Upper lobe of right lung (tissue), 1 donor: ENCODE results near the gene ABL2. TPM values are rescaled to one million over a fixed set of nuclear protein-coding genes. Genes with fewer than 3 reads are reported as not detected.
A peak's percentile ranks its signal among the peaks of the same experiment; 100 is the strongest.

Experiments used
- ATAC-seq: fragments of 200-7000 bp; cut with Tn5 transposase; one replicate; pipeline ENCODE4 v1.9.1; 2020; ENCODE audit warnings: mild to moderate bottlenecking, moderate library complexity
- DNase-seq: peaks from one replicate; pipeline ENCODE4 v3.0.0-alpha.2; 2020
- H3K27ac ChIP-seq: fragments of 200-600 bp; one replicate; pipeline ENCODE4 v1.8.0; 2022
- H3K27me3 ChIP-seq: fragments of 200-600 bp; one replicate; pipeline ENCODE4 v1.8.0; 2022; ENCODE audit warnings: mild to moderate bottlenecking
- H3K36me3 ChIP-seq: fragments of 200-600 bp; one replicate; pipeline ENCODE4 v1.8.0; 2022
- H3K4me1 ChIP-seq: fragments of 200-600 bp; one replicate; pipeline ENCODE4 v1.8.0; 2022
- H3K4me3 ChIP-seq: fragments of 200-600 bp; one replicate; pipeline ENCODE4 v1.8.0; 2022; ENCODE audit warnings: mild to moderate bottlenecking
- H3K9me3 ChIP-seq: fragments of 200-600 bp; one replicate; pipeline ENCODE4 v1.8.0; 2022
- CTCF ChIP-seq: fragments of 200-600 bp; IDR thresholded peaks from one replicate; pipeline ENCODE4 v1.8.0; 2022; ENCODE audit warnings: antibody characterized with exemption
- intact Hi-C: fragments of 100-400 bp; cut with DNase I; formaldehyde crosslinking; loops from one replicate; pipeline ENCODE4 v1.11.0; 2022
- total RNA-seq: library from RNA; stranded (reverse); fragmentation: NEBNext Ultra II Directional; extraction: Animal tissue kit (Norgen Biotek cat#: 25700); gene quantifications from one replicate; pipeline ENCODE4 v1.2.1, GENCODE V29; 2021
- donor health status: DM: no; HTN: yes; CAD: no; lungs with severe emphysema.

The ABL2 gene
- total RNA-seq, 1 donor from 2014 or later: 32.7 TPM

- Histone ChIP-seq H3K4me1 (no peaks in the 10 kb centered on the region), H3K27ac (no peak overlapping the region), H3K27me3 (no peaks in the 10 kb centered on the region), H3K4me3 (no peak overlapping the region), H3K36me3 (no peaks in the 10 kb centered on the region), H3K9me3 (no peaks in the 10 kb centered on the region)
- DNase-seq (no peak), ATAC-seq (no peak)
- TF ChIP-seq CTCF: no peak
- intact Hi-C loops: no loop called here
These were observed 76.3 kb downstream of the ABL2 start for GRCh38 chr1:179153217-179153616.

GRCh38 chr1:179151908-179152682 lies 77.4 kb downstream of the ABL2 start:
- Histone ChIP-seq H3K36me3 (no peaks in the 10 kb centered on the region), H3K4me1 (no peaks in the 10 kb centered on the region), H3K27me3 (no peaks in the 10 kb centered on the region), H3K27ac (no peak overlapping the region), H3K4me3 (no peak overlapping the region), H3K9me3 (no peaks in the 10 kb centered on the region)
- no peak for DNase-seq
- TF ChIP-seq CTCF: no peak
- peak; percentile 35 for ATAC-seq
- intact Hi-C loops: no loop called here

GRCh38 chr1:179146911-179147310 lies 82.6 kb downstream of the ABL2 start:
- Histone ChIP-seq H3K4me3 (no peak overlapping the region), H3K27ac (no peak overlapping the region), H3K4me1 (peaks cover 11% of the 10 kb centered on the region), H3K27me3 (no peaks in the 10 kb centered on the region), H3K36me3 (no peaks in the 10 kb centered on the region), H3K9me3 (no peaks in the 10 kb centered on the region)
- TF ChIP-seq CTCF: no peak
- DNase-seq: no peak
- no peak for ATAC-seq
- intact Hi-C loops: no loop called here

GRCh38 chr1:179146476-179146875 lies 83.0 kb downstream of the ABL2 start:
- ATAC-seq: no peak
- H3K36me3 ChIP-seq: no peaks in the 10 kb centered on the region

GRCh38 chr1:179145521-179145920 lies 84.0 kb downstream of the ABL2 start:
- H3K36me3 ChIP-seq: no peaks in the 10 kb centered on the region
- H3K27me3 ChIP-seq: no peaks in the 10 kb centered on the region
- H3K4me1 ChIP-seq: peaks cover 11% of the 10 kb centered on the region
- no peaks in the 10 kb centered on the region for H3K9me3 ChIP-seq
- H3K4me3 ChIP-seq: no peak overlapping the region
- no peak overlapping the region for H3K27ac ChIP-seq
- DNase-seq: no peak
- no peak for ATAC-seq
- intact Hi-C loops: no loop called here
- no peak for TF ChIP-seq CTCF

More at GRCh38 chr1:179146476-179146875, 83.0 kb downstream of the ABL2 start:
- no peak for DNase-seq
- intact Hi-C loops: no loop called here
- Histone ChIP-seq H3K27ac (no peak overlapping the region), H3K9me3 (no peaks in the 10 kb centered on the region), H3K4me3 (no peak overlapping the region), H3K4me1 (peaks cover 11% of the 10 kb centered on the region), H3K27me3 (no peaks in the 10 kb centered on the region)
- TF ChIP-seq CTCF: no peak

- Histone ChIP-seq H3K27ac (no peak overlapping the region), H3K9me3 (no peaks in the 10 kb centered on the region), H3K27me3 (no peaks in the 10 kb centered on the region), H3K4me1 (peaks cover 11% of the 10 kb centered on the region), H3K4me3 (no peak overlapping the region), H3K36me3 (no peaks in the 10 kb centered on the region)
- intact Hi-C loops: no loop called here
- DNase-seq: no peak
- no peak for ATAC-seq
- TF ChIP-seq CTCF: no peak
These were observed 84.9 kb downstream of the ABL2 start for GRCh38 chr1:179144626-179145025.
